Forelimb muscle (tissue), 1 donor: ENCODE data around the gene DLEU7. TPM values are rescaled to one million over a fixed set of nuclear protein-coding genes. Genes with fewer than 3 reads are reported as not detected.

Source experiments
- DNase-seq: peaks from one replicate; pipeline ENCODE4 v3.0.0-alpha.2; 2013; ENCODE audit warnings: low read depth
- polyA plus RNA-seq: library from polyadenylated mRNA; unstranded; fragments of 120-200 nt; gene quantifications from one replicate; pipeline ENCODE4 v1.2.1, GENCODE V29; 2013; ENCODE audit not compliant: insufficient read length

Gene DLEU7
- polyA plus RNA-seq, 1 donor = 0.16 TPM

DNA sequence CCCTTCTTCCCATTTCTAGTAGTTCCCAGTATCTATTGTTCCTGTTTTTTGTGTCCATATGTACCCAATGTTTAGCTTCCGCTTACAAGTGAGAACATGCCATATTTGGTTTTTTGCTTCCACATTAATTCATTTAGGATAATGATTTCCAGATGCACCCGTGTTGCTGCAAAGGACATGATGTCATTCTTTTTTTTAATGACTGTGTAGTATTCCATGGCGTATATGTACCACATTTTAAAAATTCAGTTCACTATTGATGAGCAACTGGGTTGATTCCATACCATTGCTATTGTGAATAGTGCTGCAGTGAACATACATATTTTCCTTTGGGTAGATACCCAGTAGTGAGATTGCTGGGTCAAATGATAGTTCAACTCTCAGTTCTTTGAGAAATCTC is 50.5 kb downstream of the DLEU7 start:
- DNase-seq = no peak

DNA sequence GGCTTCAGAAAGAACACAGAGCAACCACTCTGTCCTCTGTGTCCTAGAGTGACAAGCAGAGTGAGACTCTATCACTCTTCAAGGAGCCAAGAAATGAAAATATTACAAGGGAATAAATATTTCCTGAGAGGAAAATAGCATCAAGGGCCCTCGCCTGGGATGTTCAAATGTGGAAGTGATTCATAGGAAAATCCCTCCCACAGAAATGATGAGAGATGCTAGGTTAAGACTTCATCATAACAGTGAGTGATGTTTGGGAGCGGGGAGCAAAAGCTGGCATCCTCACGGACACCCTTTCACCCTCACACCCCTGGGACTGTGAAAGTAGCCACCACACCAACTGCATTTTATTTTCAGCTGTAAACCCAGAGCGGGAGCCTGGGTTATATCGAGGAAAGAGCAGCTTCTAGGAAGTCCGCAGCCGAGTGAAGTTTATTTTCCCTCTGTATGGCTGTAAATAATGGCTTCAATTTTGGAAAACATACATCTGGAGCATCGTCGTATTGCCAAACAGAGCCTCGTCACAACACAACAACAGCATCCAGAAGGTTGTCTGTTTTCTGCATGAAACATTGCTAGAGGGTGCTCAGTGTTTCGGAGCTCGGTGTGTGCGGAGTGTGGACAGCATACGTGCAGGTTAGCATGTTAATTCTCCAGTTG is 54.8 kb downstream of the DLEU7 start:
- DNase-seq = no peak

DNA sequence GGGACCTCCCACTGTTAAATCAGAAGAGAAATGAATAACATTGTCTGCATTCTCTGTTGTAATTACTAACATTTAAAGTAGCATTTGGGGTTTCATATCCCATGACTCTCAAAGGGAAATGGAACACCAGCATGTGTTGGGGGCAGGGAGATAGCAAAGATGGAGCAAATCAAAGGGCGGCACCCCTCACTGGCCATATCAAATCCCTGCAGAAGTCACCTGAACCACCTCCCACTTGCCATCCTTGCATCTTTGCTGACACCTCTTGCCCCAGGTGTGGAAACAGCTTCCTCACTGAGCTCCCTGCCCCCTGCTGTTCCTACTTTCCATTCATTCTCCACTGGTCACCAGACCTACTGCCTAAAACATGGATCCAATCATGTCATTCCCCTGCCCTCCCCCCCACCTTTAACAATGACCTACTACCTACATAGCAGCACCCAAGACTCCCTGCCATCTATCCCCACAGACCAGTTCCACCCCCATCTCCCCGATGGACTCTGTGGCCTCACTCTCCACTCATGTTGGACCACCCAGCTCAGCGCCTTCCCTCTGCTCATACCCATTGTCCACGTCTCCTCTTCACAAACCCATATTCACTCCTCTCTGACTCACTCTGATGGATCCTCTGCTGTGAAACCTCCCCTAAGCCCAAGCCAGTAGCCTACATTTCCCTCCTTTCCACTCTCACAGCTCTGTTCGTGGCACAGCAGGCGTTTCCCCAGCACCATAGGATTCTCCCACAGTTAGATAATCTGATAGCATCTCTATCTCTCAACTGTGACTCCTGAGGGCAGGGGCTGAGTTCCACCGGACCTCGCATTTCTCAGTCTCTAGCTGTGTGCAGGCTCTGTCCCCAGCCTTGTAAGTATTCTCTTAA is 55.9 kb downstream of the DLEU7 start:
- no peak for DNase-seq

DNA sequence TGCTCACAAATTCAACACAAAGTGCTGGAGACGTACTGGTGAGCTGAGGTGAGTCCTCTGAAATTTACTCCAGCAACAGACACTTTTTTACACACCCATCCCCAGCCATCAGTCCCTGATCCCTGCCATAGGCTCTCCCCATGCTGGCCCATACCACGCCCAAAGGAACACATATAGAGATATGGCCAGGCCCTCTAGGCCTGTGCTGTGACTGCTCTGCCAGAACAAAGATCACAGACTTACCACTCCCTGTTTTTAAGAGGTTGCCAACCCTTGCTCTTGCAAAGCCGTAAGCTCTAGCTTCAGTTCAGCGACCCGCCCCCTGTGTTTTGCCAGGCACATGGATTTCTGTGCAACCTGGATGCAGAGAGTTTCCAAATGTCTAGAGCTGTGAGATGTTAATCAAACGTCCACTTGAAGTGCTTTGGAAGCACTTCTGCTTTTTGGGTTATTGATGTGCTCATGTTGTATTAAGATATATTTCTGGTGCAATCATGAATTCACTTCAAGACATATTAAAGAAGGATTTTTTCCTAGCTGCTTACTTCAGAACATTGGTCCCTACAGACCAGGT is 59.7 kb downstream of the DLEU7 start:
- DNase-seq = no peak

DNA sequence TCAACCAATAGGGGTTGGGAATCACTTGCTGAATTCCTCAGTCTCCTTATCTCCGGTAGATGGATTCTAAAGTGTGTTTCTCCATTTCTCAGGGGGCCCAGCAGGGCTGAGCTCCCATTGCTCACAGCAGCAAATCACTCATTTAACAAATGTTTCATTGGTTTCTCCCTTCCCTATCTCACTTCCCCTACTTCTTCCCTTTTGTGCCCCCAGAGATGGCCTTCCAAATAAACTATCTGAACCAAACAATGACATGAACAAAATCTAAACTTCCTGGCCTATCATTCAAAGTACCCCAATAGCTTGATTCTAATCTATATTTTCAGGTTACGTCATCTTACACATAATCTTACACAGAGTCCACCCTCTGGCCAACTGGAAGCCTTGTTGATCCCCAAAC is 60.4 kb downstream of the DLEU7 start:
- DNase-seq = no peak

DNA sequence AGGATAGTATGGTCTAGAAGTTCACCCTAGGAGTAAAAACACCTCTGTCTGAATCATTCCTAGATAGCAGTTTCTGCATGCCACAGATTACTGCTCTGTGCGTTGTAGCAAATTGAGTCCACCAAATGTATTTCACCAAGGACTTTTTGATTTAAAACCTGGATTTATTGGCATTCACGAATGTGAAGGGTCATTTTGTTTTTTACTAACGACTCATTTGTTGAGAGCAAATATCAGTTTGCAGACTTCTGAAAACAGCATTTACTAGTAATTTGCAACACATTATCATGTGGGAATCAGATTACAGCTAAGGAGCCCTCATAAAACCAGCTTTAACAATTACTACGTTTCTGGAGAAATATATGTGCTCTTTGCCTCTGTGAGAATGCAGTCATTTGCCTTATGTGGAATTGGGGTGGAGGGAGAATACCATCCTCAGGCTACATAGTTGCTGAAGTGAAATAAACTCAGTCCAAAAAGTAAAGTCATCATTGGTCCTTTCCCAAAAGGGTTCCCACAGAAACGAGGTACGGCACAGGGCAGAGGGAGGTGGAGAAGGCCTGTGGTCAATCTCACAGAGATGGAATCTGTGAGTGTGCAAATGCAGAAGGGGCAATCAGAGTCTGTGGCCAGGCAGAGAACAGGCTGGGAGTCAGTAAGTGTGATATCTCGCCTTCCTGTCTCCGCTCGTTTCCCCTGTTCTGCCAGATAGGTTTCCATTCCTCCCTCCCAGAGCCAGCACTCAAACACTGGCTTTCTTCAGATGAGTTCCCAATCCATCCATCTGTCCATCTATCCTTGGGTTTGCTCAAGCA is 63.1 kb downstream of the DLEU7 start:
- DNase-seq = no peak

DNA sequence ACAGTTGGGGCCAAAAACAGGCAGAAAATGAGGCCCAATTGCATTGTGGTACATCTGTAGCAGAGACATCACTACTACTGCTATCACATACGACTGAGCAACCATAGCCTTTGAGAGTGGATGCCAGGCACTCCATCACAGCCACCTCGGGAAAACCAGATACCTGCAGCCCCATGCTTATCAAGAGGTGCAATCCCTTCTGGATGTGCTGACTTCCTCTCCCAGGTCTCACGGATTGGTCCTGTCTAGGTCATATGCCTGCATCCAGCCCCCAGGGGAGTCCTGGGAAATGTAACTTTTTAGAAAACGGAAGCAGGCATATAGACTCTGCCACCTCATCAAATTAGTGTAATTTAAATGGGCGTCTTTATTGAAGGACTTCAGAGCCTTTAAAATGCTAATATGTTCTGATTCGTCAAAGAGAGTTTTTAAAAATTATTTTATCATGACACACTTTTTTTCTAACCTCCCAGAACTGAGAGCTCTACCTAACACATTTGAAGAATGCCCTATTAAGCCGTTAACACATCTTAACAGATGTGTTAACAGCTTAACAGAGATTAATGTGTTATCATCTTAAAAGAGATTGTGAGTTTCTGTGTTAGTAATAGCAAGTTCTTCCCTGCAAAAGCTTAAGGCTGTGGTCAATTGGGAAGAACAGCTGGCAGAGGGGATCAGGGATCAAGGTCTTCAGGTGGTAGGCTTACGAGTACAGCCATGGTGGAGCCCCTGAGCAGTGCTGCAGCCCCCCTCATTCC is 63.9 kb downstream of the DLEU7 start:
- DNase-seq = no peak

Other genes with a start within 250 kb of the DLEU7 start
- 37.6 TPM for gene RNASEH2B, start 66.1 kb upstream of the DLEU7 start, polyA plus RNA-seq